ENCODE measurements around the gene CCL27. TPM values are rescaled to one million over a fixed set of nuclear protein-coding genes. Genes with fewer than 3 reads are reported as not detected.
A peak's percentile ranks its signal among the peaks of the same experiment; 100 is the strongest.
"Not testable (repeated sequence)": the region's sequence is repeated elsewhere in the genome, so short reads cannot be mapped to it uniquely, and the experiment has no call there.

The CCL27 gene
- total RNA-seq, 4 donors from 2014 or later = 45.1 TPM; not detected in 3

GRCh38 chr9:34646211-34647083 lies 16.0 kb downstream of the CCL27 start, which contains the start of gene GALT:
TSS of gene GALT (plus strand) at chr9:34646675. CDS start at chr9:34646705, 30 bp downstream.
- no peaks in the 10 kb centered on the region for H3K9me3 ChIP-seq
- WGBS, 2 donors = 5 to 7% methylated on average over 33 to 42 of the region's 43 CpGs
- peak; percentile 97 to 99 for DNase-seq (ENCODE audit: low spot score in 2 of 2)
- H3K36me3 ChIP-seq = peaks cover 0 to 23% (median 5%) of the 10 kb centered on the region in 3 donors
- H3K27ac ChIP-seq = peak within 1 kb of the TSS; percentile 22 to 92 (median 84)
- TF ChIP-seq EP300 (IDR thresholded peaks at IDR 0.05) (peak; percentile 29 to 76), CTCF (IDR thresholded peaks at IDR 0.05) (peak; percentile 25 to 73 (median 39)), POLR2A (IDR thresholded peaks at IDR 0.05) (peak in 1 of 2 donors; percentile 59)
- peak within 1 kb of the TSS; percentile 47 to 88 (median 69) for H3K4me3 ChIP-seq
- no peaks in the 10 kb centered on the region for H3K27me3 ChIP-seq
- H3K4me1 ChIP-seq = peaks cover 0 to 37% (median 28%) of the 10 kb centered on the region in 4 donors

- no peak overlapping the region for H3K4me3 ChIP-seq
- H3K36me3 ChIP-seq = peaks cover 0 to 18% (median 3%) of the 10 kb centered on the region in 3 donors
- no peaks in the 10 kb centered on the region for H3K27me3 ChIP-seq
- no peaks in the 10 kb centered on the region for H3K9me3 ChIP-seq
- TF ChIP-seq CTCF (IDR thresholded peaks at IDR 0.05) (no peak), POLR2A (IDR thresholded peaks at IDR 0.05) (no peak)
- no peak for DNase-seq (ENCODE audit: low spot score in 2 of 2)
- H3K27ac ChIP-seq = no peak overlapping the region
- H3K4me1 ChIP-seq = peaks cover 0 to 24% (median 17%) of the 10 kb centered on the region in 4 donors
These were observed 17.6 kb downstream of the CCL27 start for GRCh38 chr9:34644766-34645314.

- TF ChIP-seq EP300 (IDR thresholded peaks at IDR 0.05) (no peak), POLR2A (IDR thresholded peaks at IDR 0.05) (no peak), CTCF (IDR thresholded peaks at IDR 0.05) (no peak)
- H3K27ac ChIP-seq = no peak overlapping the region
- 65 to 86% methylated on average over 1 of the region's 1 CpG for WGBS, 2 donors
- no peak for DNase-seq (ENCODE audit: low spot score in 2 of 2)
- no peaks in the 10 kb centered on the region for H3K27me3 ChIP-seq
- no peaks in the 10 kb centered on the region for H3K9me3 ChIP-seq
- no peak overlapping the region for H3K4me3 ChIP-seq
- peaks cover 0 to 24% (median 13%) of the 10 kb centered on the region in 4 donors for H3K4me1 ChIP-seq
- no peaks in the 10 kb centered on the region for H3K36me3 ChIP-seq
These were observed 19.8 kb downstream of the CCL27 start for GRCh38 chr9:34642679-34643078.

- DNase-seq (ENCODE audit: low spot score in 2 of 2); H3K27ac ChIP-seq; H3K4me3 ChIP-seq; H3K27me3 ChIP-seq; H3K9me3 ChIP-seq: not testable (repeated sequence)
- Histone ChIP-seq H3K36me3 (peaks cover 0 to 14% (median 0%) of the 10 kb centered on the region in 3 donors), H3K4me1 (peaks cover 0 to 38% (median 12%) of the 10 kb centered on the region in 4 donors)
- 85 to 88% methylated on average over 8 of the region's 8 CpGs for WGBS, 2 donors
These were observed 23.1 kb downstream of the CCL27 start for GRCh38 chr9:34639322-34639721.

GRCh38 chr9:34638138-34638445 lies 24.4 kb downstream of the CCL27 start:
- H3K4me3 ChIP-seq = peak overlapping the region; percentile 64 to 94 (median 85)
- no peaks in the 10 kb centered on the region for H3K9me3 ChIP-seq
- WGBS, 2 donors = 9 to 15% methylated on average over 6 to 7 of the region's 7 CpGs
- H3K27ac ChIP-seq = peak overlapping the region; percentile 63 to 92 (median 86)
- H3K27me3 ChIP-seq = no peaks in the 10 kb centered on the region
- no peak for TF ChIP-seq POLR2A (IDR thresholded peaks at IDR 0.05)
- no peak for TF ChIP-seq CTCF (IDR thresholded peaks at IDR 0.05)
- TF ChIP-seq EP300 (IDR thresholded peaks at IDR 0.05) = no peak
- no peak for DNase-seq (ENCODE audit: low spot score in 2 of 2)
- peaks cover 0 to 14% (median 0%) of the 10 kb centered on the region in 3 donors for H3K36me3 ChIP-seq
- H3K4me1 ChIP-seq = peaks cover 0 to 47% (median 12%) of the 10 kb centered on the region in 4 donors

Data from tibial nerve (tissue), 4 donors.